Subcutaneous abdominal adipose tissue (tissue), 5 donors: ENCODE data around the gene ATXN7L3.
"Not testable (repeated sequence)": the region's sequence is repeated elsewhere in the genome, so short reads cannot be mapped to it uniquely, and the experiment has no call there.

Experiments
- H3K27ac ChIP-seq: one replicate; pipeline ENCODE4 v1.7.0; 2013; ENCODE audit warnings: low read depth, mild to moderate bottlenecking, inconsistent platforms, low read length, moderate library complexity
- H3K27me3 ChIP-seq, 5 donors: one replicate each; pipeline ENCODE4 v1.7.0; 2013; ENCODE audit warnings: low read length in 5 of 5, inconsistent platforms in 1 of 5; ENCODE audit not compliant: control insufficient read depth in 5 of 5, insufficient read depth in 4 of 5
- H3K36me3 ChIP-seq, 5 donors: one replicate each; pipeline ENCODE4 v1.7.0; 2013; ENCODE audit warnings: low read length in 5 of 5; ENCODE audit not compliant: control insufficient read depth in 5 of 5, insufficient read depth in 5 of 5
- H3K4me1 ChIP-seq, 5 donors: one replicate each; pipeline ENCODE4 v1.7.0; 2013; ENCODE audit warnings: low read length in 5 of 5, mild to moderate bottlenecking in 3 of 5, moderate library complexity in 1 of 5; ENCODE audit not compliant: control insufficient read depth in 5 of 5, insufficient read depth in 5 of 5
- H3K4me3 ChIP-seq, 5 donors: one replicate each; pipeline ENCODE4 v1.7.0; 2013; ENCODE audit warnings: low read length in 5 of 5, low read depth in 1 of 5
- H3K9ac ChIP-seq, 5 donors: one replicate each; pipeline ENCODE4 v1.7.0; 2013; ENCODE audit warnings: low read length in 5 of 5, mild to moderate bottlenecking in 4 of 5, moderate library complexity in 3 of 5
- H3K9me3 ChIP-seq, 5 donors: one replicate each; pipeline ENCODE4 v1.7.0; 2013; ENCODE audit warnings: low read length in 5 of 5; ENCODE audit not compliant: control insufficient read depth in 5 of 5
- donor health status: healthy.
- donor health status: healthy.
- donor health status: healthy.
- donor health status: healthy.
- donor health status: healthy.

Gene ATXN7L3

DNA sequence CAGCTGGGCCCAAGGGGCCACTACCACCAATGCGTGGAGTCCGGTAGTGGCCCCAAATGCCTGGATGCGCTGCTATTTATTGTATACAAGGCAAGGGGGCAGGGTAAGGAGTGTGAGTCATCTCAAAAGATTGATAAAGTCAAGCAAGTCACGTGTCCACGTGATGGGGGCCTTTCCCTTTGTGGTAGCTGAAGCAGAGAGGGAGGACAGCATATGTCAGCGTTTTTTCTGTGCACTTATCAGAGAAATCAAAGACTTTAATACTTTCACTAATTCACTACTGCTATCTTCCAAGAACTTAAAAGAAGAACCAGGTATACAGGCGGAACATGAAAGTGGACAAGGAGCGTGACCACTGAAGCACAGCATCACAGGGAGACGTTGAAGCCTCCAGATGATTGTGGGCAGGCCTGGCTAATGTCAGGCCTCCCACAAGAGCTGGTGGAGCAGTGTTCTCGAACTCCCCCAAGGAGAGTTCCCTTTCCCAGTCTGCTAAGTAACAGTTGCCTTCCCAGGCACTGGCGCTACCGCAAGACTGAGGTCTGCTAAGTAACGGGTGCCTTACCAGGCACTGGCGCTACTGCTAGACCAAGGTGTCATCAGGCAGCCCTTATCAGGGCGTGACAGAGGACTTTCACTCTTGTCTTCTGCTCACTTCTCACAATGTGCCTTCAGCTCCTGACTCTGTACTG is 40.0 kb downstream of the ATXN7L3 start:
- Histone ChIP-seq H3K27ac (no peak overlapping the region), H3K9ac (no peak overlapping the region), H3K9me3 (no peaks in the 10 kb centered on the region), H3K36me3 (peaks cover 0 to 17% (median 16%) of the 10 kb centered on the region in 5 donors), H3K27me3 (no peaks in the 10 kb centered on the region), H3K4me1 (no peaks in the 10 kb centered on the region), H3K4me3 (no peak overlapping the region)

DNA sequence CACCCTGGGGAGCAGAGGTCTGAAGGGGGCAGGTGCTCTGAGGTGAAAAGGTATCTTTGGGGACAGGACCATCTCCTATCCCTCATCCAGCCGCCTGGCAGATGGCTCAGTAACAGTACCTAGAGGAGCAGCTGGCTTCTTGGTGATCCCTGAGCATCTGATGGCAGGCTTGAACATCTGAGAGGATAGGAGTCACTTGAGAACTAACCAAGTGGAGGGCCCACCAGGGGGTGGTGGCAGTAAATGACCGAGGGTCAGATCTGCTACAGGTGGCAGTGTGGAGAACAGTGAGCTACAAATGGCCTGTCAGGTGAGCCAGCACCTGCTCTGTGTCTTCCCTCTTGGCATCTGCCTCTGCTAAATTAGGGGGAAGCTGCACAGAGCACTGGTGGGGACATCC is 44.2 kb downstream of the ATXN7L3 start:
- no peak overlapping the region for H3K9ac ChIP-seq
- H3K4me1 ChIP-seq, result no peaks in the 10 kb centered on the region

DNA sequence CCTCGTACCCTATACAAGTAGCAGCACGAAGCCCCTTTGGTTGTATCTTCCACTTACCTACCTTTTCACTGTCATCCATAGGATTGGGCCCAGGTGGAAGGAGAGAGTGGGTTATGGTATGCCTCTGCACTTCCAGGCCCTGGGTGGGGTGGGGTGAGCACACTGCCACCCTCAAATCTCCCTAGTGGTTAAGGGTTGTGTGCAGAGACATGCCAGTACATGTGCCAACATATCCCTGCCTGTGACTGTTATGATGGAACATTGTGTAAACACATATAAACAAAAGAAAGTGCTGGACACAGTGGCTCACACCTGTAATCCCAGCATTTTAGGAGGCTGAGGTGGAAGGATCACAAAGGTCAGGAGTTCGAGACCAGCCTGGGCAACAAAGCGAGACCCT is 46.8 kb downstream of the ATXN7L3 start:
- Histone ChIP-seq H3K4me1 (peaks cover under 1 to 13% (median 12%) of the 10 kb centered on the region in 5 donors), H3K4me3 (no peak overlapping the region), H3K27me3 (no peaks in the 10 kb centered on the region), H3K36me3 (peaks cover 0 to 9% (median 3%) of the 10 kb centered on the region in 5 donors), H3K9me3 (no peaks in the 10 kb centered on the region), H3K27ac (no peak overlapping the region), H3K9ac (peak overlapping the region in 1 of 5 donors; percentile 48)

More for the DNA sequence above, 44.2 kb downstream of the ATXN7L3 start:
- Histone ChIP-seq H3K27ac (no peak overlapping the region), H3K4me3 (no peak overlapping the region), H3K36me3 (peaks cover 0 to 12% (median 11%) of the 10 kb centered on the region in 5 donors), H3K27me3 (no peaks in the 10 kb centered on the region), H3K9me3 (no peaks in the 10 kb centered on the region)

DNA sequence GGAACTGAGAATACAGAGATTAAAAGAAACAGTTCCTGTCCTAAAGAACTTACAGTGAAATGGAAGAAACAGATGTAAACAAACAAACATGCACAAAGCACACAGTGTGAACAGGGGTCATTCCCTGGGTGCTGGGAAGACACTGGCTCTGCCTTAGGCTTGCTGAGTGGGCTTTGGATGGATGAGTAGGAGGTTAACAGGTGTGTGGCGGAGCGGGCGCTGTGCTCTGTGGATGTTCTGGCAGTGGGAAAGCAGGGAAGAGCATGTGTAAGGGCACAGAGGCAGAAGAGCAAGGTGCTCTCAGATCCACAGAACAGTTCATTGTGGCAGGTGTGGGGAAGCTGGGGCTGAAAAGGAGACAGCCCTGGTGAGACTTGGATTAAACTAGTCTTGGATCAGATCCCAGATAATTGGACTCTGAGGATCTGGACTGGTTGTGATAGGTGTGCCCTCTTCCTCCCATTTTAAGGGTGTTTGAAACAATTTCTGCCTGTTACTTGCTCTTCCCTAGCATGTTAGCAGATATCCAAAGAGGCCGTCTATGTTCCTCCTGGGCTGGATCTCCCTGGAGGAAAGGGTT is 49.8 kb downstream of the ATXN7L3 start:
- Histone ChIP-seq H3K27me3 (no peaks in the 10 kb centered on the region), H3K9me3 (no peaks in the 10 kb centered on the region), H3K27ac (no peak overlapping the region), H3K4me3 (no peak overlapping the region), H3K4me1 (peaks cover 2 to 26% (median 17%) of the 10 kb centered on the region in 5 donors), H3K9ac (no peak overlapping the region), H3K36me3 (peaks cover 0 to 6% (median 2%) of the 10 kb centered on the region in 5 donors)

DNA sequence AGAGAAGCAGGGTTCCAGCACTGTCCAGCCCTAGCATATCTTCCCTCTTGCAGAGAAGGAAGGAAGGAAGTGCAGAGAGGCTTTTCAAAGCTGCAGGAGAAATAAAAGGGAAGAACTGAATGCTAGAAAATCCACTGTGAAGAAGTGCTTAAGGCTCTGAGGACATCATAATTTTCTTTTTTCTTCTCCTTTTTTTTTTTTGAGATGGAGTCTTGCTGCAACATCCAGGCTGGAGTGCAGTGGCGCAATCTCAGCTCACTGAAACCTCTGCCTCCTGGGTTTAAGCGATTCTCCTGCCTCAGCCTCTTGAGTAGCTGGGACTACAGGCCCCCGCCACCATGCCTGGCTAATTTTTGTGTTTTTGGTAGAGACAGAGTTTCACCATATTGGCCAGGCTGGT is 50.6 kb downstream of the ATXN7L3 start:
- H3K27ac ChIP-seq, H3K4me3 ChIP-seq, H3K9me3 ChIP-seq, H3K27me3 ChIP-seq, H3K36me3 ChIP-seq: not testable (repeated sequence)
- Histone ChIP-seq H3K4me1 (peaks cover 2 to 30% (median 17%) of the 10 kb centered on the region in 5 donors), H3K9ac (peak overlapping the region in 2 of 5 donors; percentile 23 to 32)

DNA sequence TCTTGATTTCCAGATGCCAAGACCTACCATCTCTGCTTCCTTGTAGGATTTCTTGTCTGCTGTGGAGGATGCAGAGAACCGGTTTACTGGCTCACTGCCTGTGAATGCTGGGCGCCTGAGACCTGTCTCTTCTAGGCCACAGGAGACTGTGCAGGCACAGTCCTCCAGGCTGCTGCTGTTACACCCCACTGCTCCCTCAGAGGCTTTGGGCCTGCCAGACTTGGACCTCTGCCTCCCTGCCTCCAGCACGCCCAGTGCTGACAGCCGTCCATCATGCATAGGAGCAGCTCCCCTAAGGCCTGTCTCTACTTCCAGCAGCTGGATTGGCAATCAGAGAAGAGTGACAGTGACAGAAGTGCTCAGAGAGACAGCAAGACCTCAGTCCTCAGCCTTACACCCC is 51.9 kb downstream of the ATXN7L3 start:
- peaks cover 0 to 3% (median 0%) of the 10 kb centered on the region in 5 donors for H3K36me3 ChIP-seq
- no peak overlapping the region for H3K4me3 ChIP-seq
- peak overlapping the region in 2 of 5 donors; percentile 30 to 44 for H3K9ac ChIP-seq
- no peak overlapping the region for H3K27ac ChIP-seq
- H3K9me3 ChIP-seq, result no peaks in the 10 kb centered on the region
- peaks cover 2 to 38% (median 21%) of the 10 kb centered on the region in 5 donors for H3K4me1 ChIP-seq
- H3K27me3 ChIP-seq, result no peaks in the 10 kb centered on the region

DNA sequence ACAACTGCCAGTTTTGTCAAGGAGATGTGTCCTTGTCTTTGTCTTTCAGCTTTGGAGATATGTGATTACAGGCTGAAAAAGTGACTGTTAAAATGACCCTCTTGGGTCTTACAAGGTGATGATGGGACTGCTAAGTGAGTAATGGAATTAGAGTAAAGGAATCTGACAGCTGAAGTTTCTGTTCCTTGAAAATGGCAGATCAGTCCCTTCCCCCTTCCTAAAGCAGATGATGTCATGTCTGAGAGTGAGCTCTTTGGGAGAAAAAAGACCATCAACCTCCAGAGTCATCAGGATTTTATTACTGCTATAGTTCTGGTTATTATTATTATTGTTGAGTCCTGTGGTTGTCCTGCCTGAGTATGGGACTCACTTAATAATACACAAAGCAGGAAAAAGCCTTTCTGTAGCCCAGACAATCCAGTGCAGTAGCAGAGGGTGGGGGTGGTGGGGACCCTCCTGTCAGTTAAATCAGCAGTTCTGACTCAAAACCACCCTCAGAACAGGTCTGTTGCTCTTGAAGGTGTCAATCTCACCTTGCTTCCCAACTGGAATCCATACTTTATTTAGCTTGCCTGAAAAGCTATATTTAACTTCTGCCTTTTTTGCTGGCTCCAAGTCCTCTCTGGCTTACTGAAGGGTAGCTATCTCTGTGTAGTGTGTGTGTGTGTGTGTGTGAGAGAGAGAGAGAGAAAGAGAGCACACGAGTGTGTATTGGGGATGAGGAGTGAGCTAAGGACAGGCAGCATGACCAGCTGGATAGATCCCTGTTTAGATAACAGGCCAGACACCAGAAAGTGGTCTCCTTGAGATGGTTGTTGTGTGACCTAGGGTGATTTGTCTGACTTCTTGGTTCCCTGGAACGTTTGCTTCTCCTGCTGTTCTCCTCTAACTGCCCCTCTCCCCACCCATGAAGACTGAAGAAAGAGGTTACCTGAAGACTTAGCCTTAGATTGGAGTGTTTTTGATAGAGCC is 53.0 kb downstream of the ATXN7L3 start:
- H3K9ac ChIP-seq, result peak overlapping the region in 3 of 5 donors; percentile 7 to 56 (median 51)
- no peaks in the 10 kb centered on the region for H3K27me3 ChIP-seq
- no peak overlapping the region for H3K4me3 ChIP-seq
- H3K36me3 ChIP-seq, result no peaks in the 10 kb centered on the region
- no peak overlapping the region for H3K27ac ChIP-seq
- peaks cover 4 to 48% (median 31%) of the 10 kb centered on the region in 5 donors for H3K4me1 ChIP-seq
- H3K9me3 ChIP-seq, result no peaks in the 10 kb centered on the region

DNA sequence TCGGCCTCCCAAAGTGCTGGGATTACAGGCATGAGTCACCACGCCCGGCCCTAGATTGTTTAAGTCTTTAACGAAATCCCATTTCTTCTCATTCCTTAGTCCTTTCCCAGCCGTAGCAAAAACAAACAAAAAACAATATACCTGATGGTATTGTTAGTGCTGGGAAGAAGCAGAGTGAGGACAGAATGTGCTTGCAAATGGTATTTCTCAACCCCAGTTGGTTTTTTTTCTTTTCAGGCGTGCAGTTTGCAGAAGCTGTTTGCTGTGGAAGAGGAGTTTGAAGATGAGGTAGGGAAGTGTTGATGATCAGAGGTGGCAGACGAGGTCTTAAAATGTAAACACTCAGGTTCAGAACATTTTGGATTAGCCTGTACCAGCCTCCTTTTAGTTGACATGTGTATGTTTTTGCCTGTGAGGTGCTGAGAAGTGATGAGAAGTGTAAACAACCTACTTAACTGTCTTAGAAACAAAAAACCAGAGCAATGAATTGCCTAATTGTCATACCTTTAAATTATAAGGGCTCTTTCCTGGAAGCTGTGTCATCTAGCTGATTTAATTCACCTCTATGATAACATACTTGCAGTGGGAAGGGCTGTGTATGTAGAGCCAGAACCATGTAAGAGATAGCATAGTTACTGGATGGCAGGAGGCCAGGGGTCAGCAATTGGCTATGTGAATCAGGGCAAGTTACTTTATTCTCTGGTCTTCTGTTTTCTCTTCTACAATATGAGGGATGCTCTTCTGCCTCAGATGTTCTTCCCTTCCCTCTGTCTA is 54.5 kb downstream of the ATXN7L3 start:
- Histone ChIP-seq H3K4me3 (no peak overlapping the region), H3K4me1 (peaks cover 4 to 48% (median 31%) of the 10 kb centered on the region in 5 donors), H3K27me3 (no peaks in the 10 kb centered on the region), H3K27ac (no peak overlapping the region), H3K36me3 (no peaks in the 10 kb centered on the region), H3K9ac (no peak overlapping the region), H3K9me3 (no peaks in the 10 kb centered on the region)

DNA sequence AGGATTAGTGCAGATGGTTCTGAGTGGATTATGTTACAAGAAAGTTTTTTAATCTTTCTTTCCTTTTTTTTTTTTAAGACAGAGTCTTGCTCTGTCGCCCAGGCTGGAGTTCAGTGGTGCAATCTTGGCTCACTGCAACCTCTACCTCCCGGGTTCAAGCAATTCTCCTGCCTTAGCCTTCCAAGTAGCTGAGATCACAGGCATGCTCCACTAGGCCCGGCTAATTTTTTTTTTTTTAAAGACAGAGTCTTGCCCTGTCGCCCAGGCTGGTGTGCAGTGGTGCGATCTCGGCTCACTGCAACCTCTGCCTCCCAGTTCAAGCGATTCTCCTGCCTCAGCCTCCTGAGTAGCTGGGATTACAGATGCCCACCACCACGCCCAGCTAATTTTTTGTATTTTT is 55.8 kb downstream of the ATXN7L3 start:
- not testable (repeated sequence) for H3K27me3 ChIP-seq, H3K27ac ChIP-seq, H3K4me3 ChIP-seq, H3K36me3 ChIP-seq, H3K9ac ChIP-seq, H3K9me3 ChIP-seq
- peaks cover 4 to 46% (median 30%) of the 10 kb centered on the region in 5 donors for H3K4me1 ChIP-seq
